ENCODE results near the gene PRRG4.

DNA sequence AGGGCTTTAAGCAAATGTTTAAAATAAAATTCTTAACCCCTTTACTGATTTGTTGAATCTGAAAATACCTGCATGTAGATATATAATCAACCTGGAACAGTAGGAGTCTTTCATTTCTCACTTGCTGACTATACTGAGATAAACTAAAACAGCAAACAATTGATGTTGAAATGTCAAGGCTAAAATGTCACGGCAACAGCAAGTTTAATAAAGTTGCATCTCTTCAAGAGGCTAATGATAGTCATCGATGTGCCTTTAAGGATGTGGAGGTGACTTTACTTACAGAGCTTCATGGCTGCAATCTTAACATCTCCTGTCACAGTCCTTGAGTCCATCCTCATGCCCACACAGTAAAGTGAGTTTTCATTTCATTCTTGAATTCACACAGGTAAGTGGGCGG is 3.6 kb upstream of the PRRG4 start:
- TF ChIP-seq, protein P1, sequence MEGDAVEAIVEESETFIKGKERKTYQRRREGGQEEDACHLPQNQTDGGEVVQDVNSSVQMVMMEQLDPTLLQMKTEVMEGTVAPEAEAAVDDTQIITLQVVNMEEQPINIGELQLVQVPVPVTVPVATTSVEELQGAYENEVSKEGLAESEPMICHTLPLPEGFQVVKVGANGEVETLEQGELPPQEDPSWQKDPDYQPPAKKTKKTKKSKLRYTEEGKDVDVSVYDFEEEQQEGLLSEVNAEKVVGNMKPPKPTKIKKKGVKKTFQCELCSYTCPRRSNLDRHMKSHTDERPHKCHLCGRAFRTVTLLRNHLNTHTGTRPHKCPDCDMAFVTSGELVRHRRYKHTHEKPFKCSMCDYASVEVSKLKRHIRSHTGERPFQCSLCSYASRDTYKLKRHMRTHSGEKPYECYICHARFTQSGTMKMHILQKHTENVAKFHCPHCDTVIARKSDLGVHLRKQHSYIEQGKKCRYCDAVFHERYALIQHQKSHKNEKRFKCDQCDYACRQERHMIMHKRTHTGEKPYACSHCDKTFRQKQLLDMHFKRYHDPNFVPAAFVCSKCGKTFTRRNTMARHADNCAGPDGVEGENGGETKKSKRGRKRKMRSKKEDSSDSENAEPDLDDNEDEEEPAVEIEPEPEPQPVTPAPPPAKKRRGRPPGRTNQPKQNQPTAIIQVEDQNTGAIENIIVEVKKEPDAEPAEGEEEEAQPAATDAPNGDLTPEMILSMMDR (IDR thresholded peaks at IDR 0.05; ENCODE audit: poor library complexity) = no peak
- TF ChIP-seq EZH2phosphoT487 (IDR thresholded peaks at IDR 0.05; ENCODE audit: low read depth, severe bottlenecking, unreplicated experiment) = no peak
- no peak for TF ChIP-seq EZH2 (IDR thresholded peaks at IDR 0.05; ENCODE audit: borderline replicate concordance)

All from hepatocyte (in vitro differentiated cells).